GM21390 (cell line): Measurements from ENCODE around the gene EXOC4.
"Not testable (repeated sequence)": the region's sequence is repeated elsewhere in the genome, so short reads cannot be mapped to it uniquely, and the experiment has no call there.

Experiments used
- ATAC-seq: cut with Tn5 transposase; IDR thresholded peaks from one replicate; pipeline ENCODE4 v1.9.1; 2021; ENCODE audit not compliant: unreplicated experiment

The EXOC4 gene

GRCh38 chr7:133609806-133610205, 356.9 kb downstream of the EXOC4 start:
- no peak for ATAC-seq

GRCh38 chr7:133611955-133612354, 359.1 kb downstream of the EXOC4 start:
- no peak for ATAC-seq

- no peak for ATAC-seq
These were observed 360.4 kb downstream of the EXOC4 start for GRCh38 chr7:133613250-133613790.

GRCh38 chr7:133614251-133614650, 361.4 kb downstream of the EXOC4 start:
- no peak for ATAC-seq

GRCh38 chr7:133618970-133619369, 366.1 kb downstream of the EXOC4 start:
- no peak for ATAC-seq

- no peak for ATAC-seq
These were observed 366.6 kb downstream of the EXOC4 start for GRCh38 chr7:133619491-133619890.

GRCh38 chr7:133623721-133624120, 370.8 kb downstream of the EXOC4 start:
- ATAC-seq = no peak

- no peak for ATAC-seq
These were observed 372.2 kb downstream of the EXOC4 start for GRCh38 chr7:133625046-133625445.

- ATAC-seq = no peak
These were observed 376.8 kb downstream of the EXOC4 start for GRCh38 chr7:133629701-133630100.

- ATAC-seq = no peak
These were observed 380.2 kb downstream of the EXOC4 start for GRCh38 chr7:133633055-133633454.

GRCh38 chr7:133635541-133635940, 382.7 kb downstream of the EXOC4 start:
- no peak for ATAC-seq

GRCh38 chr7:133638857-133639256, 386.0 kb downstream of the EXOC4 start:
- ATAC-seq = no peak

GRCh38 chr7:133641436-133641835, 388.6 kb downstream of the EXOC4 start:
- no peak for ATAC-seq

GRCh38 chr7:133642907-133643306, 390.0 kb downstream of the EXOC4 start:
- no peak for ATAC-seq

GRCh38 chr7:133643652-133644051, 390.8 kb downstream of the EXOC4 start:
- not testable (repeated sequence) for ATAC-seq

- ATAC-seq = no peak
These were observed 393.1 kb downstream of the EXOC4 start for GRCh38 chr7:133645884-133646391.

GRCh38 chr7:133646472-133647315, 393.8 kb downstream of the EXOC4 start:
- ATAC-seq = no peak

GRCh38 chr7:133649593-133649992, 396.7 kb downstream of the EXOC4 start:
- no peak for ATAC-seq

GRCh38 chr7:133650069-133650468, 397.2 kb downstream of the EXOC4 start:
- ATAC-seq = no peak

- no peak for ATAC-seq
These were observed 397.8 kb downstream of the EXOC4 start for GRCh38 chr7:133650487-133651300.

- no peak for ATAC-seq
These were observed 399.7 kb downstream of the EXOC4 start for GRCh38 chr7:133652547-133652946.

GRCh38 chr7:133654547-133654946, 401.7 kb downstream of the EXOC4 start:
- ATAC-seq = no peak
